ENCODE results near the gene SLC3A2.

SLC3A2 gene

GRCh38 chr11:62863687-62864335 is 16.9 kb upstream of the SLC3A2 start:
- DNase-seq, result no peak
- Histone ChIP-seq H3K27me3 (no peaks in the 10 kb centered on the region), H3K36me3 (peaks cover 8% of the 10 kb centered on the region)

GRCh38 chr11:62865635-62866034 is 15.1 kb upstream of the SLC3A2 start:
- no peak for DNase-seq

More at GRCh38 chr11:62863687-62864335, 16.9 kb upstream of the SLC3A2 start:
- Histone ChIP-seq H3K4me1 (peaks cover 2% of the 10 kb centered on the region), H3K4me3 (ENCODE audit: low read depth, low read length) (no peak overlapping the region), H3K9me3 (no peaks in the 10 kb centered on the region)
- TF ChIP-seq CTCF (IDR thresholded peaks at IDR 0.05; ENCODE audit: low read depth, low read length), result no peak

GRCh38 chr11:62874851-62875250 is 5.8 kb upstream of the SLC3A2 start:
- no peaks in the 10 kb centered on the region for H3K27me3 ChIP-seq

More at GRCh38 chr11:62865635-62866034, 15.1 kb upstream of the SLC3A2 start:
- H3K9me3 ChIP-seq, result no peaks in the 10 kb centered on the region
- H3K27me3 ChIP-seq, result no peaks in the 10 kb centered on the region
- peaks cover 8% of the 10 kb centered on the region for H3K36me3 ChIP-seq
- no peak overlapping the region for H3K4me3 ChIP-seq (ENCODE audit: low read depth, low read length)
- no peak for TF ChIP-seq CTCF (IDR thresholded peaks at IDR 0.05; ENCODE audit: low read depth, low read length)
- peaks cover 2% of the 10 kb centered on the region; the same call in 1 of the 2 replicates for H3K4me1 ChIP-seq

GRCh38 chr11:62875698-62876478 is 4.8 kb upstream of the SLC3A2 start:
- no peaks in the 10 kb centered on the region for H3K9me3 ChIP-seq
- no peak for TF ChIP-seq CTCF (IDR thresholded peaks at IDR 0.05; ENCODE audit: low read depth, low read length)
- no peak overlapping the region for H3K4me3 ChIP-seq (ENCODE audit: low read depth, low read length)
- DNase-seq, result no peak
- no peaks in the 10 kb centered on the region for H3K4me1 ChIP-seq
- peaks cover 12% of the 10 kb centered on the region for H3K36me3 ChIP-seq
- no peaks in the 10 kb centered on the region for H3K27me3 ChIP-seq

More at GRCh38 chr11:62874851-62875250, 5.8 kb upstream of the SLC3A2 start:
- Histone ChIP-seq H3K4me3 (ENCODE audit: low read depth, low read length) (no peak overlapping the region), H3K4me1 (no peaks in the 10 kb centered on the region), H3K9me3 (no peaks in the 10 kb centered on the region), H3K36me3 (peaks cover 10% of the 10 kb centered on the region)
- DNase-seq, result no peak
- no peak for TF ChIP-seq CTCF (IDR thresholded peaks at IDR 0.05; ENCODE audit: low read depth, low read length)

GRCh38 chr11:62876712-62877111 is 4.0 kb upstream of the SLC3A2 start:
- Histone ChIP-seq H3K4me1 (no peaks in the 10 kb centered on the region), H3K27me3 (no peaks in the 10 kb centered on the region), H3K36me3 (peaks cover 17% of the 10 kb centered on the region)

More at GRCh38 chr11:62876712-62877111, 4.0 kb upstream of the SLC3A2 start:
- Histone ChIP-seq H3K9me3 (no peaks in the 10 kb centered on the region), H3K4me3 (ENCODE audit: low read depth, low read length) (no peak overlapping the region)
- TF ChIP-seq CTCF (IDR thresholded peaks at IDR 0.05; ENCODE audit: low read depth, low read length), result no peak
- no peak for DNase-seq
